Lower leg skin (tissue), 4 donors: ENCODE data around the gene MTA3. TPM values are rescaled to one million over a fixed set of nuclear protein-coding genes. Genes with fewer than 3 reads are reported as not detected.

Source experiments
- DNase-seq, 2 donors: peaks; one replicate each; pipeline ENCODE4 v3.0.0-alpha.2; 2019; ENCODE audit warnings: low spot score in 2 of 2
- H3K4me3 ChIP-seq: fragments of 200-600 bp; sonication (generic); 2 replicates; pipeline ENCODE4 v1.5.1; 2017; ENCODE audit warnings: mild to moderate bottlenecking, low read depth; ENCODE audit not compliant: poor library complexity, severe bottlenecking
- CTCF ChIP-seq, 3 donors: fragments of 450-650 bp; IDR thresholded peaks; one replicate each; pipeline ENCODE4 v1.5.1; 2016; ENCODE audit warnings: antibody characterized with exemption in 3 of 3, mild to moderate bottlenecking in 3 of 3, moderate library complexity in 2 of 3
- POLR2A ChIP-seq, 2 donors: fragments of 450-650 bp; IDR thresholded peaks; one replicate each; pipeline ENCODE4 v1.6.1; 2016 to 2017; ENCODE audit warnings: antibody characterized with exemption in 2 of 2, mild to moderate bottlenecking in 1 of 2, moderate library complexity in 1 of 2
- WGBS, 2 donors: methylation state at CpG; one replicate each; pipeline ENCODE4 v1.1.5; 2018; 5-methylcytosine and 5-hydroxymethylcytosine counted together
- intact Hi-C: fragments of 100-400 bp; cut with DNase I; formaldehyde crosslinking; loops from one replicate; pipeline ENCODE4 v1.15.0; 2023; ENCODE audit warnings: low total_unique reads
- total RNA-seq, 4 donors: library from RNA; depleted of rRNA; stranded (reverse); fragments of >200 nt; gene quantifications; one replicate each; pipeline ENCODE4 v1.1.0, GENCODE V29; 2016

Gene MTA3
- total RNA-seq, 4 donors from 2014 or later, result 32.9 to 50.4 (median 35.9) TPM

DNA sequence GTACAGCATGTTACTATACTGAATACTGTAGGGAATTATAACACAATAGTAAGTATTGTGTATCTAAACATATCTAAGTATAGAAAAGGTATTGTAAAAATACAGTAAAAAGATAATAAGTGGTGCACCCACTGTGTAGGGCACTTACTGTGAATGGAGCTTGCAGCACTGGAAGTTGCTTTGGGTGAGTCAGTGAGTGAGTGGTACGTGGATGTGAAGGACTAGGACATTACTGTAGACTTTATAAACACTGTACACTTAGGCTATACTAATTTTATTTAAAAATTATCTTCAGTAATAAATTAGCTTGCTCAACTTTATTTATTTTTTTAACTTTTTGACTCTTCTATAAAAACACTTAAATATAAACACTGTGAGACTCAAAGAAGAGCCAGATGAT lies 82.6 kb downstream of the MTA3 start:
- intact Hi-C loops, result no loop called here
- WGBS, 2 donors, result 92 to 100% methylated on average over 1 of the region's 1 CpG
- no peak for TF ChIP-seq POLR2A (IDR thresholded peaks at IDR 0.05)
- TF ChIP-seq CTCF (IDR thresholded peaks at IDR 0.05), result no peak
- H3K4me3 ChIP-seq, result no peak overlapping the region
- no peak for DNase-seq

DNA sequence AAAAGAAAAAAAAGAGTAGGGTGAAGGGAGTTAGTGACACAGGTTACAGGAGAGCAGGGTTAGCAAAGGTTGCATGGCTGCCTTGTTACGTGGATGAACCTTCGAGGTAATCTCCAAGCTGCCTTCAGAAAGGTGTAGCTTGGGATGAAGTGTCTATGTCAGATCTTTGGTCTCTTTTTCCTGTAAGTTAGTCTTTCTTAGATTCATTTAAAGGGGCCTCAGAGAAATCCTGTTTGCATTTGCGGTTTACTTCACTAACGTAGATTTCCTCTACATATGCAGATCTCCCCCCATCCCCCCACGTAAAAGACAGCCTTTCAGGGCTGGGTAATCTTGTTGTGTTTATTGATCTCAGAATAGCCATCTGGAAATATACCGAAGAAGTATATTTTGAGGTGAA lies 83.7 kb downstream of the MTA3 start:
- DNase-seq, result no peak
- WGBS, 2 donors, result 86 to 96% methylated on average over 6 of the region's 6 CpGs
- intact Hi-C loops, result no loop called here
- H3K4me3 ChIP-seq, result no peak overlapping the region
- TF ChIP-seq POLR2A (IDR thresholded peaks at IDR 0.05), result no peak
- no peak for TF ChIP-seq CTCF (IDR thresholded peaks at IDR 0.05)

DNA sequence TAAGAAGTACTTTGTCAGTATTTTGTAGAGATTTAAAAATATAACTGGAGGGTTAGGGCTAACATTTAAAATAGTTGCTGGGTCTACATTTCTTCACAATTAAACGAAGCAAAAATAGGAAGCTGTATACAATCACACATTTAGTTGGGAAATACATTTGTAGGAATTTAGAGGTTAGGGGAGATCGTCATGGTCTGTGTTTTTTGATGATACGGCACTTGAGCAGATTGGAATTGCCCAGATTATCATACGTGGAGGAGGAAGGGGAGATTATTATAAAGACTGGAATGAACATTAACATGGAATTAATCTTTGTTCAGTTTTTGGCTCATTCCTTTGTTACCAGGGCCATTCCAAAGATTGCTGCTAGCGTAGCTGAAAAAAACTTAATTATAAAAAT lies 84.6 kb downstream of the MTA3 start:
- DNase-seq, result no peak
- intact Hi-C loops, result no loop called here
- WGBS, 2 donors, result 86 to 87% methylated on average over 5 of the region's 5 CpGs
- no peak for TF ChIP-seq POLR2A (IDR thresholded peaks at IDR 0.05)
- no peak for TF ChIP-seq CTCF (IDR thresholded peaks at IDR 0.05)
- H3K4me3 ChIP-seq, result no peak overlapping the region

DNA sequence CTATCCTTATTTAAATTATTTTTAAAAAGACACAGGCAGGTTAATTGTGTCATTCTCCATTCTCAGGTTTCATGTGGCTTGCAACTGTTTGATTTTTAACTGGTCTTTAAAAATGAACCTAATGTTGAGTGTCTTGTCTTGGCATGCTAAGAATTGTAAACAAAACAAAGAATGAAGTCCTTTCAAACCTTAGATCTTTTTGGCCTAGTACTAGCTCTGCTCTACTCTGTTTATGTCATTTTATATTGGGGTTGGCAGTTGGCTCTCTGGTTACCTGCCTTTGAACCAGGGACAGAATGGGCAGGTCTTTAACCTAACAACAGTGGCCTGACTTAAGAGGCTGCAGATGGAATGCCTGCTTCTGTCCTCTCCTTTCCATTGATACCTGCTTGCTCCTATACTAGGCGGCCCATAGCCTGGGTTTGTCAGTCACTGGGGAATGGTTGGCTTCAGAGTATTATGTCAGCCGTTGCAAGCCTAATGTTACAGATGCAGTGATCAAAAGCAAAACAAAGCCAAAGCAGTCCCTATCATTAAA lies 85.5 kb downstream of the MTA3 start:
- 80 to 88% methylated on average over 2 of the region's 2 CpGs for WGBS, 2 donors
- TF ChIP-seq CTCF (IDR thresholded peaks at IDR 0.05) (no peak), POLR2A (IDR thresholded peaks at IDR 0.05) (no peak)
- H3K4me3 ChIP-seq, result no peak overlapping the region
- intact Hi-C loops, result no loop called here
- DNase-seq, result no peak

DNA sequence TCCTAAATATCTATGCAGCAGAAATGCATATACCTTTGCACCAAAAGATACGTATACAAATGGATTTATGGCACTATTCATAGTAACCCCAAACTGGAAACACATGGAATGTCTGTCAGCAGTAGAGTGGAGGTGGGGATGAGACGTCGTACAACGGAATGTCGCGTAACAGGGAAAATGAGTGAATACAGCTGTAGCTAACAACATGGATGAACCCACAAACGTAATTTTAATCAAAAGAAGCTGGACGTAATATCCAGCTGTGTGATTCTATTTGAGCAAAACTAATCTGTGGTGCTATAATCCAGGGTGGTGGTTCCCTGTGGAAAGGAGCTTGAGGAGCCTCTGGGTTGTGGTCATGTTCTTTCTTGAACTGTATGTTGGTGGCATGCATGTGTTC lies 89.9 kb downstream of the MTA3 start:
- TF ChIP-seq POLR2A (IDR thresholded peaks at IDR 0.05) (no peak), CTCF (IDR thresholded peaks at IDR 0.05) (no peak)
- no peak overlapping the region for H3K4me3 ChIP-seq
- intact Hi-C loops, result no loop called here
- 76 to 81% methylated on average over 8 of the region's 8 CpGs for WGBS, 2 donors
- no peak for DNase-seq

- TF ChIP-seq CTCF (IDR thresholded peaks at IDR 0.05) (no peak), POLR2A (IDR thresholded peaks at IDR 0.05) (no peak)
- intact Hi-C loops, result loop anchor here (10.0 kb wide), 1 partner anchor 165 kb away; the partner anchor contains the start of gene KCNG3
- DNase-seq, result no peak
- 42 to 45% methylated on average over 4 of the region's 4 CpGs for WGBS, 2 donors
- H3K4me3 ChIP-seq, result no peak overlapping the region
These were observed 91.2 kb downstream of the MTA3 start for GRCh38 chr2:42659609-42660008.
